Activated CD8-positive, alpha-beta T cell treated with anti-CD3 and anti-CD28 coated beads for 36 hours (primary cell): ENCODE data around the gene CFAP20DC. TPM values are rescaled to one million over a fixed set of nuclear protein-coding genes. Genes with fewer than 3 reads are reported as not detected.

Experiments
- ATAC-seq: fragments of 200-7000 bp; cut with Tn5 transposase; one replicate; pipeline ENCODE4 v1.10.0; 2021; ENCODE audit warnings: mild to moderate bottlenecking, moderate library complexity
- CTCF ChIA-PET: fragments of 350-600 bp; sonication (Branson Sonifier 250); formaldehyde crosslinking; loops from one replicate; lab custom pipeline; 2021; ENCODE audit warnings: antibody characterized with exemption; lab: Charles Lee
- POLR2A ChIA-PET: fragments of 350-600 bp; sonication (Branson Sonifier 250); formaldehyde crosslinking; loops from one replicate; lab custom pipeline; 2021; ENCODE audit warnings: antibody characterized with exemption; lab: Charles Lee
- DNase-seq: peaks from one replicate; pipeline ENCODE4 v3.0.0-alpha.2; 2020
- H3K27ac Mint-ChIP-seq: one replicate; pipeline ENCODE4 v1.8.0; 2021; ENCODE audit warnings: mild to moderate bottlenecking, mixed read lengths
- H3K27me3 Mint-ChIP-seq: one replicate; pipeline ENCODE4 v1.8.0; 2021; ENCODE audit warnings: mixed read lengths
- H3K36me3 Mint-ChIP-seq: one replicate; pipeline ENCODE4 v1.8.0; 2021; ENCODE audit warnings: low read depth, mixed read lengths
- H3K4me1 Mint-ChIP-seq: one replicate; pipeline ENCODE4 v1.8.0; 2021; ENCODE audit warnings: low read depth, mixed read lengths
- H3K4me3 Mint-ChIP-seq: one replicate; pipeline ENCODE4 v1.8.0; 2021; ENCODE audit warnings: mild to moderate bottlenecking, moderate library complexity, mixed read lengths
- H3K9me3 Mint-ChIP-seq: one replicate; pipeline ENCODE4 v1.8.0; 2021; ENCODE audit warnings: mixed read lengths
- CTCF ChIP-seq: fragments of 200-600 bp; IDR thresholded peaks from one replicate; pipeline ENCODE4 v1.8.0; 2022; ENCODE audit warnings: antibody characterized with exemption, mild to moderate bottlenecking
- intact Hi-C: fragments of 100-400 bp; cut with micrococcal nuclease; formaldehyde crosslinking; loops from one replicate; pipeline ENCODE4 v1.10.0; 2022
- total RNA-seq, 2 experiments: library from RNA; stranded (reverse); gene quantifications; one replicate each; pipeline ENCODE4 v1.2.3, GENCODE V29; 2021

CFAP20DC gene
- total RNA-seq, 2 experiments from 2014 or later, result 1.4 to 1.5 TPM

GRCh38 chr3:58731673-58732072, 318.2 kb downstream of the CFAP20DC start:
- H3K4me3 Mint-ChIP-seq, result no peak overlapping the region
- TF ChIP-seq CTCF, result no peak
- H3K27me3 Mint-ChIP-seq, result peaks cover 6% of the 10 kb centered on the region
- H3K27ac Mint-ChIP-seq, result no peak overlapping the region
- H3K4me1 Mint-ChIP-seq, result no peaks in the 10 kb centered on the region
- POLR2A ChIA-PET, result interaction anchor here (0.8 kb wide), 1 partner anchor 196 kb away, joined by 3 read pairs; no protein-coding TSS in a partner anchor
- no peak for DNase-seq
- no peaks in the 10 kb centered on the region for H3K9me3 Mint-ChIP-seq
- no peak for ATAC-seq
- CTCF ChIA-PET, result interaction anchor here (1.4 kb wide), 1 partner anchor 9 kb away, joined by 4 read pairs; no protein-coding TSS in a partner anchor
- intact Hi-C loops, result no loop called here
- no peaks in the 10 kb centered on the region for H3K36me3 Mint-ChIP-seq

- no peak for DNase-seq
- no peak overlapping the region for H3K4me3 Mint-ChIP-seq
- no peaks in the 10 kb centered on the region for H3K9me3 Mint-ChIP-seq
- no peaks in the 10 kb centered on the region for H3K36me3 Mint-ChIP-seq
- intact Hi-C loops, result no loop called here
- ChIA-PET CTCF (interaction anchor here (0.5 kb wide), 1 partner anchor 457 kb away, joined by 3 read pairs; no protein-coding TSS in a partner anchor), POLR2A (no interaction called here)
- H3K27ac Mint-ChIP-seq, result no peak overlapping the region
- no peak for TF ChIP-seq CTCF
- H3K4me1 Mint-ChIP-seq, result no peaks in the 10 kb centered on the region
- no peak for ATAC-seq
- H3K27me3 Mint-ChIP-seq, result peaks cover 4% of the 10 kb centered on the region
These were observed 321.1 kb downstream of the CFAP20DC start for GRCh38 chr3:58728723-58729122.

- H3K9me3 Mint-ChIP-seq, result no peaks in the 10 kb centered on the region
- peaks cover 4% of the 10 kb centered on the region for H3K27me3 Mint-ChIP-seq
- no peaks in the 10 kb centered on the region for H3K4me1 Mint-ChIP-seq
- CTCF ChIA-PET, result no interaction called here
- no peak for TF ChIP-seq CTCF
- POLR2A ChIA-PET, result no interaction called here
- H3K27ac Mint-ChIP-seq, result no peak overlapping the region
- intact Hi-C loops, result no loop called here
- H3K4me3 Mint-ChIP-seq, result no peak overlapping the region
- no peaks in the 10 kb centered on the region for H3K36me3 Mint-ChIP-seq
- DNase-seq (no peak), ATAC-seq (no peak)
These were observed 324.4 kb downstream of the CFAP20DC start for GRCh38 chr3:58725326-58725853.

- no peaks in the 10 kb centered on the region for H3K9me3 Mint-ChIP-seq
- intact Hi-C loops, result no loop called here
- no peak overlapping the region for H3K4me3 Mint-ChIP-seq
- ATAC-seq (no peak), DNase-seq (no peak)
- CTCF ChIA-PET, result no interaction called here
- no peaks in the 10 kb centered on the region for H3K27me3 Mint-ChIP-seq
- POLR2A ChIA-PET, result no interaction called here
- H3K36me3 Mint-ChIP-seq, result no peaks in the 10 kb centered on the region
- TF ChIP-seq CTCF, result no peak
- no peak overlapping the region for H3K27ac Mint-ChIP-seq
- H3K4me1 Mint-ChIP-seq, result no peaks in the 10 kb centered on the region
These were observed 325.5 kb downstream of the CFAP20DC start for GRCh38 chr3:58724336-58724735.

GRCh38 chr3:58723173-58723572, 326.7 kb downstream of the CFAP20DC start:
- H3K4me1 Mint-ChIP-seq, result no peaks in the 10 kb centered on the region
- no peaks in the 10 kb centered on the region for H3K27me3 Mint-ChIP-seq
- H3K9me3 Mint-ChIP-seq, result no peaks in the 10 kb centered on the region
- intact Hi-C loops, result no loop called here
- no peak for DNase-seq
- no peak for ATAC-seq
- no peak for TF ChIP-seq CTCF
- CTCF ChIA-PET, result no interaction called here
- H3K4me3 Mint-ChIP-seq, result no peak overlapping the region
- no peaks in the 10 kb centered on the region for H3K36me3 Mint-ChIP-seq
- H3K27ac Mint-ChIP-seq, result no peak overlapping the region
- POLR2A ChIA-PET, result no interaction called here
